ENCODE measurements around the gene NOG.

NOG gene

DNA sequence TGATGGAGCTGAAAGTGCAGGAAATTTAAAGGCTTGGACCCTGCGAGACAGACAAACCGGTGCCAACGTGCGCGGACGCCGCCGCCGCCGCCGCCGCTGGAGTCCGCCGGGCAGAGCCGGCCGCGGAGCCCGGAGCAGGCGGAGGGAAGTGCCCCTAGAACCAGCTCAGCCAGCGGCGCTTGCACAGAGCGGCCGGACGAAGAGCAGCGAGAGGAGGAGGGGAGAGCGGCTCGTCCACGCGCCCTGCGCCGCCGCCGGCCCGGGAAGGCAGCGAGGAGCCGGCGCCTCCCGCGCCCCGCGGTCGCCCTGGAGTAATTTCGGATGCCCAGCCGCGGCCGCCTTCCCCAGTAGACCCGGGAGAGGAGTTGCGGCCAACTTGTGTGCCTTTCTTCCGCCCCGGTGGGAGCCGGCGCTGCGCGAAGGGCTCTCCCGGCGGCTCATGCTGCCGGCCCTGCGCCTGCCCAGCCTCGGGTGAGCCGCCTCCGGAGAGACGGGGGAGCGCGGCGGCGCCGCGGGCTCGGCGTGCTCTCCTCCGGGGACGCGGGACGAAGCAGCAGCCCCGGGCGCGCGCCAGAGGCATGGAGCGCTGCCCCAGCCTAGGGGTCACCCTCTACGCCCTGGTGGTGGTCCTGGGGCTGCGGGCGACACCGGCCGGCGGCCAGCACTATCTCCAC is at the start of gene NOG:
Gene NOG (plus strand): TSS at position 54 of the 674 bp plus-strand sequence. CDS start 525 bp downstream, at position 579.
- TF ChIP-seq, protein P1, sequence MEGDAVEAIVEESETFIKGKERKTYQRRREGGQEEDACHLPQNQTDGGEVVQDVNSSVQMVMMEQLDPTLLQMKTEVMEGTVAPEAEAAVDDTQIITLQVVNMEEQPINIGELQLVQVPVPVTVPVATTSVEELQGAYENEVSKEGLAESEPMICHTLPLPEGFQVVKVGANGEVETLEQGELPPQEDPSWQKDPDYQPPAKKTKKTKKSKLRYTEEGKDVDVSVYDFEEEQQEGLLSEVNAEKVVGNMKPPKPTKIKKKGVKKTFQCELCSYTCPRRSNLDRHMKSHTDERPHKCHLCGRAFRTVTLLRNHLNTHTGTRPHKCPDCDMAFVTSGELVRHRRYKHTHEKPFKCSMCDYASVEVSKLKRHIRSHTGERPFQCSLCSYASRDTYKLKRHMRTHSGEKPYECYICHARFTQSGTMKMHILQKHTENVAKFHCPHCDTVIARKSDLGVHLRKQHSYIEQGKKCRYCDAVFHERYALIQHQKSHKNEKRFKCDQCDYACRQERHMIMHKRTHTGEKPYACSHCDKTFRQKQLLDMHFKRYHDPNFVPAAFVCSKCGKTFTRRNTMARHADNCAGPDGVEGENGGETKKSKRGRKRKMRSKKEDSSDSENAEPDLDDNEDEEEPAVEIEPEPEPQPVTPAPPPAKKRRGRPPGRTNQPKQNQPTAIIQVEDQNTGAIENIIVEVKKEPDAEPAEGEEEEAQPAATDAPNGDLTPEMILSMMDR (conservative IDR thresholded peaks at IDR 0.05; ENCODE audit: low read length) = no peak
- TF ChIP-seq EZH2phosphoT487 (IDR thresholded peaks at IDR 0.05; ENCODE audit: borderline replicate concordance) = no peak
- H3K79me2 ChIP-seq (ENCODE audit: insufficient read depth, low read length) = peaks cover 29% of the 10 kb centered on the region
- H3K4me2 ChIP-seq (ENCODE audit: low read depth, low read length, poor library complexity, severe bottlenecking) = peak within 1 kb of the TSS; percentile 99
- peak within 1 kb of the TSS; percentile 84 for H2AFZ ChIP-seq (ENCODE audit: low read length)
- no peaks in the 10 kb centered on the region for H3K9me3 ChIP-seq (ENCODE audit: insufficient read depth, low read depth, low read length)
- H3K36me3 ChIP-seq (ENCODE audit: insufficient read depth, low read length) = no peaks in the 10 kb centered on the region
- H3K4me1 ChIP-seq (ENCODE audit: insufficient read depth, low read length, poor library complexity, severe bottlenecking) = peaks cover 21% of the 10 kb centered on the region
- H3K4me3 ChIP-seq (ENCODE audit: low read length, poor library complexity, severe bottlenecking) = peak within 1 kb of the TSS; percentile 87
- peak within 1 kb of the TSS; percentile 79 for H3K9ac ChIP-seq (ENCODE audit: low read depth, low read length, poor library complexity, severe bottlenecking)
- H3K27me3 ChIP-seq (ENCODE audit: insufficient read depth, low read length, poor library complexity, severe bottlenecking) = no peaks in the 10 kb centered on the region
- no peaks in the 10 kb centered on the region for H3F3A ChIP-seq (ENCODE audit: low read depth)
- H3K9me2 ChIP-seq (replicated peaks; ENCODE audit: low read depth, low read length) = no peaks in the 10 kb centered on the region
- no peaks in the 10 kb centered on the region for H4K20me1 ChIP-seq (ENCODE audit: insufficient read depth, low read length, poor library complexity, severe bottlenecking)

DNA sequence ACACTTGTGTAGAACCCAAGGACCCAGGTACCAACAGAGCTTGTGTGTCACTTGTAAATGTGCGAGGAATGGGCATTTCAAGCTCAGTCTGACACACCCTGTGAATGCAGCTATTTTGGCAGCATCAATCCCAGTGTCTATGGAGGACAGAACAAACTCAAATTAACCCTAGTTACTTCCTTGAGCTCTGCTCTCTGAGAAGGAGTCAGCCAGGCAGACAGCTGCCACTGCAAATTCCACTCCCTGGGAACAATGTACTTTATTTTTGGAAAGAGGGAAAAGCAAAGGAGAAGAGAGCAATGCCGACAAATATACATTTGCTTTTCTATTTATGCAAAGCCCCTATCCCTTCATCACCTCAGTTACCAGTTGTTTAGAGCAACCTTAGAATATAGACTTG is 48.4 kb upstream of the NOG start:
- Histone ChIP-seq H3K4me2 (ENCODE audit: low read depth, low read length, poor library complexity, severe bottlenecking) (no peak overlapping the region), H3F3A (ENCODE audit: low read depth) (no peaks in the 10 kb centered on the region), H3K36me3 (ENCODE audit: insufficient read depth, low read length) (no peaks in the 10 kb centered on the region), H3K79me2 (ENCODE audit: insufficient read depth, low read length) (no peaks in the 10 kb centered on the region), H4K20me1 (ENCODE audit: insufficient read depth, low read length, poor library complexity, severe bottlenecking) (no peaks in the 10 kb centered on the region), H3K9ac (ENCODE audit: low read depth, low read length, poor library complexity, severe bottlenecking) (no peak overlapping the region), H3K27me3 (ENCODE audit: insufficient read depth, low read length, poor library complexity, severe bottlenecking) (peaks cover 5% of the 10 kb centered on the region), H3K9me2 (replicated peaks; ENCODE audit: low read depth, low read length) (no peaks in the 10 kb centered on the region), H2AFZ (ENCODE audit: low read length) (no peak overlapping the region), H3K4me1 (ENCODE audit: insufficient read depth, low read length, poor library complexity, severe bottlenecking) (no peaks in the 10 kb centered on the region), H3K9me3 (ENCODE audit: insufficient read depth, low read depth, low read length) (no peaks in the 10 kb centered on the region), H3K4me3 (ENCODE audit: low read length, poor library complexity, severe bottlenecking) (no peak overlapping the region)
- TF ChIP-seq, protein P1 (conservative IDR thresholded peaks at IDR 0.05; ENCODE audit: low read length) = no peak
- no peak for TF ChIP-seq EZH2phosphoT487 (IDR thresholded peaks at IDR 0.05; ENCODE audit: borderline replicate concordance)

DNA sequence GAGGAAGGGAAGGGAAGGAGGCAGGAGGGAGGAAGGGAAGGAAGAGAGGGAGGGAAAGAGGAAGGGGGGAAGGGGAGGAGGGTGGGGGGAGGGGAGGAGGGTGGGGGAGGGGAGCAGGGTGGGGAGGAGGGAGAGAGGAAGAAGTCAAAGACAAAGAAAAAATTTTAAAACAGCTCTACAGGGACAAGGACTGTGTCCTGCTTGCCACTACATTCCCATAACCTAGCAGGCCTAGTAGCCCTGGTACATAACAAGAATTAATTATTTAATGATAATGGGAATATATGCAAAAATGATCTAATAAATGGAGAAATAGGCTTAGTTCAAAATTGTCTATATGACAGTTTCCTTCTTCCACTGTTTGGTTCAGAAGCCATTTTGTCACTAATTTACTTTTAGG is 47.6 kb upstream of the NOG start:
- no peaks in the 10 kb centered on the region for H3K9me3 ChIP-seq (ENCODE audit: insufficient read depth, low read depth, low read length)
- no peak overlapping the region for H3K4me2 ChIP-seq (ENCODE audit: low read depth, low read length, poor library complexity, severe bottlenecking)
- no peaks in the 10 kb centered on the region for H4K20me1 ChIP-seq (ENCODE audit: insufficient read depth, low read length, poor library complexity, severe bottlenecking)
- H3K4me1 ChIP-seq (ENCODE audit: insufficient read depth, low read length, poor library complexity, severe bottlenecking) = no peaks in the 10 kb centered on the region
- TF ChIP-seq, protein P1 (conservative IDR thresholded peaks at IDR 0.05; ENCODE audit: low read length) = no peak
- TF ChIP-seq EZH2phosphoT487 (IDR thresholded peaks at IDR 0.05; ENCODE audit: borderline replicate concordance) = no peak
- H3K27me3 ChIP-seq (ENCODE audit: insufficient read depth, low read length, poor library complexity, severe bottlenecking) = peaks cover 5% of the 10 kb centered on the region
- no peak overlapping the region for H3K4me3 ChIP-seq (ENCODE audit: low read length, poor library complexity, severe bottlenecking)
- no peaks in the 10 kb centered on the region for H3F3A ChIP-seq (ENCODE audit: low read depth)
- H3K79me2 ChIP-seq (ENCODE audit: insufficient read depth, low read length) = no peaks in the 10 kb centered on the region
- H2AFZ ChIP-seq (ENCODE audit: low read length) = no peak overlapping the region
- H3K36me3 ChIP-seq (ENCODE audit: insufficient read depth, low read length) = no peaks in the 10 kb centered on the region
- no peaks in the 10 kb centered on the region for H3K9me2 ChIP-seq (replicated peaks; ENCODE audit: low read depth, low read length)
- H3K9ac ChIP-seq (ENCODE audit: low read depth, low read length, poor library complexity, severe bottlenecking) = no peak overlapping the region

Measured in Loucy (cell line).